K562 (cell line): ENCODE results near the gene LRFN4. TPM values are rescaled to one million over a fixed set of nuclear protein-coding genes. Genes with fewer than 3 reads are reported as not detected.

Source experiments
- CEBPG ChIP-seq, 3 experiments: fragments of 200-800 bp in 1 of 3; sonication (Bioruptor generic) in 1 of 3; sonication (generic) in 1 of 3; formaldehyde crosslinking in 1 of 3; IDR thresholded peaks in 2 of 3; conservative IDR thresholded peaks in 1 of 3; 2 replicates each; pipeline versions ENCODE4 v1.6.1 to v1.8.0; 2016 to 2022; ENCODE audit warnings: missing compliant biosample characterization in 2 of 3, missing genetic modification characterization in 2 of 3, mild to moderate bottlenecking in 1 of 3, missing genetic modification reagents in 1 of 3
- NR2C2 ChIP-seq, 2 experiments: fragments of 200-800 bp in 1 of 2; sonication (Bioruptor generic) in 1 of 2; sonication (generic) in 1 of 2; formaldehyde crosslinking in 1 of 2; IDR thresholded peaks; 2 replicates each; pipeline versions ENCODE4 v1.6.1 to v1.8.0; 2016 to 2022; ENCODE audit warnings: mild to moderate bottlenecking in 1 of 2, missing compliant biosample characterization in 1 of 2, missing genetic modification characterization in 1 of 2, missing genetic modification reagents in 1 of 2
- PCBP2 ChIP-seq: fragments of 200-400 bp; formaldehyde crosslinking; IDR thresholded peaks from 2 replicates; pipeline ENCODE4 v1.6.1; 2018; ENCODE audit warnings: low read length, low read depth, mild to moderate bottlenecking, moderate library complexity; ENCODE audit not compliant: poor library complexity, severe bottlenecking
- ZNF586 ChIP-seq: fragments of 450-650 bp; formaldehyde crosslinking; conservative IDR thresholded peaks from 2 replicates; pipeline ENCODE4 v1.4.0; 2020; ENCODE audit warnings: mild to moderate bottlenecking, moderate library complexity
- polyA plus RNA-seq, 8 experiments: library from polyadenylated mRNA; depleted of rRNA in 4 of 8; stranded (reverse) in 5 of 8; unstranded in 3 of 8; fragments of >200 nt; fragmentation: Nextera tagmentation in 2 of 8; fragmentation: Illumina TruSeq in 1 of 8; extraction: Ambion mirVana in 2 of 8; extraction: Trizol in 1 of 8; gene quantifications; 2 replicates each; pipeline versions ENCODE4 v1.2.1 to v1.2.3, GENCODE V29; 2011 to 2014; ENCODE audit warnings: inconsistent platforms in 1 of 8, missing spikeins in 1 of 8
- total RNA-seq, 7 experiments: library from RNA; depleted of rRNA in 6 of 7; stranded (reverse); fragments of >200 nt in 6 of 7; fragmentation: Illumina TruSeq in 2 of 7; extraction: Trizol in 2 of 7; gene quantifications; 2 replicates each; pipeline versions ENCODE4 v1.2.1 to v1.2.3, GENCODE V29; 2011 to 2021; ENCODE audit warnings: low replicate concordance in 1 of 7
- TF ChIP-seq, protein P1 (sequence below): fragments of 200-600 bp; sonication (generic); IDR thresholded peaks from one replicate; pipeline ENCODE4 v1.6.1; 2012; ENCODE audit warnings: mild to moderate bottlenecking, low read depth, low read length, inconsistent platforms
- TF ChIP-seq, protein P2 (sequence below): fragments of 450-650 bp; IDR thresholded peaks from 2 replicates; pipeline ENCODE4 v1.6.1; 2017; ENCODE audit warnings: antibody characterized with exemption, mild to moderate bottlenecking

Gene LRFN4
- total and polyA plus RNA-seq, 9 of the 15 experiments (the other 6 are each of a cell fraction or from before 2014, with no cell fraction given) = 0.10 to 60.1 (median 6.7) TPM

DNA sequence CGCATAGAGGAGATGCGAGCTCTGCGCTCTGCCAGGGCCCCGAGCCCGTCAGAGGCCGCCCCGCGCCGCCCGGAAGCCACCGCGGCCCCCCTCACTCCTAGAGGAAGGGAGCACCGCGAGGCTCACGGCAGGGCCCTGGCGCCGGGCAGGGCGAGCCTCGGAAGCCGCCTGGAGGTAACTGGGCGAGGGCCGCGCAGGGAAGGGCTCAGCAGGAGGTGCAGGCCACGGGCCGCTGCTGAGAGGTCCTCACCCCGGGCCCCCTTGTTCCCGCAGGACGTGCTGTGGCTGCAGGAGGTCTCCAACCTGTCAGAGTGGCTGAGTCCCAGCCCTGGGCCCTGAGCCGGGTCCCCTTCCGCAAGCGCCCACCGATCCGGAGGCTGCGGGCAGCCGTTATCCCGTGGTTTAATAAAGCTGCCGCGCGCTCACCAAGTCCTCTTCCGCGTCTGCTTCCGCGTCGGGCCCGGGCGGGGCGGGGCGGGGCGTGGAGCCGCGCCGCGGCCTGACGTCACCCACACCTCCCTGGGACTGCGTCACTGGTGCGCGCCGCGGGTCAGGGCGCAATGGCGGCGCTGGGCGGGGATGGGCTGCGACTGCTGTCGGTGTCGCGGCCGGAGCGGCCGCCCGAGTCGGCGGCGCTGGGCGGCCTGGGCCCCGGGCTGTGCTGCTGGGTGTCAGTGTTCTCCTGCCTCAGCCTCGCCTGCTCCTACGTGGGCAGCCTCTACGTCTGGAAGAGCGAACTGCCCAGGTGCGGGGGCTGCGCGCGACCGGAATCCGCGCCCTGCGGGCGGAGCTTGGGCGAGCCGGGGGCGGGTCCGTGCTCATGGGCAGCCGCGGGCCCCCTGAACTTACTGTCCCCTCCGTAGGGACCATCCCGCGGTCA lies 13.7 kb upstream of the LRFN4 start, which contains the start of gene RCE1 (continued):
- TF ChIP-seq, protein P1, sequence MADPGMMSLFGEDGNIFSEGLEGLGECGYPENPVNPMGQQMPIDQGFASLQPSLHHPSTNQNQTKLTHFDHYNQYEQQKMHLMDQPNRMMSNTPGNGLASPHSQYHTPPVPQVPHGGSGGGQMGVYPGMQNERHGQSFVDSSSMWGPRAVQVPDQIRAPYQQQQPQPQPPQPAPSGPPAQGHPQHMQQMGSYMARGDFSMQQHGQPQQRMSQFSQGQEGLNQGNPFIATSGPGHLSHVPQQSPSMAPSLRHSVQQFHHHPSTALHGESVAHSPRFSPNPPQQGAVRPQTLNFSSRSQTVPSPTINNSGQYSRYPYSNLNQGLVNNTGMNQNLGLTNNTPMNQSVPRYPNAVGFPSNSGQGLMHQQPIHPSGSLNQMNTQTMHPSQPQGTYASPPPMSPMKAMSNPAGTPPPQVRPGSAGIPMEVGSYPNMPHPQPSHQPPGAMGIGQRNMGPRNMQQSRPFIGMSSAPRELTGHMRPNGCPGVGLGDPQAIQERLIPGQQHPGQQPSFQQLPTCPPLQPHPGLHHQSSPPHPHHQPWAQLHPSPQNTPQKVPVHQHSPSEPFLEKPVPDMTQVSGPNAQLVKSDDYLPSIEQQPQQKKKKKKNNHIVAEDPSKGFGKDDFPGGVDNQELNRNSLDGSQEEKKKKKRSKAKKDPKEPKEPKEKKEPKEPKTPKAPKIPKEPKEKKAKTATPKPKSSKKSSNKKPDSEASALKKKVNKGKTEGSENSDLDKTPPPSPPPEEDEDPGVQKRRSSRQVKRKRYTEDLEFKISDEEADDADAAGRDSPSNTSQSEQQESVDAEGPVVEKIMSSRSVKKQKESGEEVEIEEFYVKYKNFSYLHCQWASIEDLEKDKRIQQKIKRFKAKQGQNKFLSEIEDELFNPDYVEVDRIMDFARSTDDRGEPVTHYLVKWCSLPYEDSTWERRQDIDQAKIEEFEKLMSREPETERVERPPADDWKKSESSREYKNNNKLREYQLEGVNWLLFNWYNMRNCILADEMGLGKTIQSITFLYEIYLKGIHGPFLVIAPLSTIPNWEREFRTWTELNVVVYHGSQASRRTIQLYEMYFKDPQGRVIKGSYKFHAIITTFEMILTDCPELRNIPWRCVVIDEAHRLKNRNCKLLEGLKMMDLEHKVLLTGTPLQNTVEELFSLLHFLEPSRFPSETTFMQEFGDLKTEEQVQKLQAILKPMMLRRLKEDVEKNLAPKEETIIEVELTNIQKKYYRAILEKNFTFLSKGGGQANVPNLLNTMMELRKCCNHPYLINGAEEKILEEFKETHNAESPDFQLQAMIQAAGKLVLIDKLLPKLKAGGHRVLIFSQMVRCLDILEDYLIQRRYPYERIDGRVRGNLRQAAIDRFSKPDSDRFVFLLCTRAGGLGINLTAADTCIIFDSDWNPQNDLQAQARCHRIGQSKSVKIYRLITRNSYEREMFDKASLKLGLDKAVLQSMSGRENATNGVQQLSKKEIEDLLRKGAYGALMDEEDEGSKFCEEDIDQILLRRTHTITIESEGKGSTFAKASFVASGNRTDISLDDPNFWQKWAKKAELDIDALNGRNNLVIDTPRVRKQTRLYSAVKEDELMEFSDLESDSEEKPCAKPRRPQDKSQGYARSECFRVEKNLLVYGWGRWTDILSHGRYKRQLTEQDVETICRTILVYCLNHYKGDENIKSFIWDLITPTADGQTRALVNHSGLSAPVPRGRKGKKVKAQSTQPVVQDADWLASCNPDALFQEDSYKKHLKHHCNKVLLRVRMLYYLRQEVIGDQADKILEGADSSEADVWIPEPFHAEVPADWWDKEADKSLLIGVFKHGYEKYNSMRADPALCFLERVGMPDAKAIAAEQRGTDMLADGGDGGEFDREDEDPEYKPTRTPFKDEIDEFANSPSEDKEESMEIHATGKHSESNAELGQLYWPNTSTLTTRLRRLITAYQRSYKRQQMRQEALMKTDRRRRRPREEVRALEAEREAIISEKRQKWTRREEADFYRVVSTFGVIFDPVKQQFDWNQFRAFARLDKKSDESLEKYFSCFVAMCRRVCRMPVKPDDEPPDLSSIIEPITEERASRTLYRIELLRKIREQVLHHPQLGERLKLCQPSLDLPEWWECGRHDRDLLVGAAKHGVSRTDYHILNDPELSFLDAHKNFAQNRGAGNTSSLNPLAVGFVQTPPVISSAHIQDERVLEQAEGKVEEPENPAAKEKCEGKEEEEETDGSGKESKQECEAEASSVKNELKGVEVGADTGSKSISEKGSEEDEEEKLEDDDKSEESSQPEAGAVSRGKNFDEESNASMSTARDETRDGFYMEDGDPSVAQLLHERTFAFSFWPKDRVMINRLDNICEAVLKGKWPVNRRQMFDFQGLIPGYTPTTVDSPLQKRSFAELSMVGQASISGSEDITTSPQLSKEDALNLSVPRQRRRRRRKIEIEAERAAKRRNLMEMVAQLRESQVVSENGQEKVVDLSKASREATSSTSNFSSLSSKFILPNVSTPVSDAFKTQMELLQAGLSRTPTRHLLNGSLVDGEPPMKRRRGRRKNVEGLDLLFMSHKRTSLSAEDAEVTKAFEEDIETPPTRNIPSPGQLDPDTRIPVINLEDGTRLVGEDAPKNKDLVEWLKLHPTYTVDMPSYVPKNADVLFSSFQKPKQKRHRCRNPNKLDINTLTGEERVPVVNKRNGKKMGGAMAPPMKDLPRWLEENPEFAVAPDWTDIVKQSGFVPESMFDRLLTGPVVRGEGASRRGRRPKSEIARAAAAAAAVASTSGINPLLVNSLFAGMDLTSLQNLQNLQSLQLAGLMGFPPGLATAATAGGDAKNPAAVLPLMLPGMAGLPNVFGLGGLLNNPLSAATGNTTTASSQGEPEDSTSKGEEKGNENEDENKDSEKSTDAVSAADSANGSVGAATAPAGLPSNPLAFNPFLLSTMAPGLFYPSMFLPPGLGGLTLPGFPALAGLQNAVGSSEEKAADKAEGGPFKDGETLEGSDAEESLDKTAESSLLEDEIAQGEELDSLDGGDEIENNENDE = no peak
- TF ChIP-seq CEBPG (CRISPR knock-in tag; IDR thresholded peaks at IDR 0.05) (0 out of 2 replicates have a peak, but pooled peaks have one; percentile 21), CEBPG (tag; conservative IDR thresholded peaks at IDR 0.05 in 1 of 2, IDR thresholded peaks at IDR 0.05 in 1 of 2) (no peak), ZNF586 (no peak), NR2C2 (CRISPR knock-in tag; IDR thresholded peaks at IDR 0.05) (peak; percentile 88), NR2C2 (tag; IDR thresholded peaks at IDR 0.05) (peak; percentile 96), PCBP2 (no peak)
- TF ChIP-seq, protein P2, sequence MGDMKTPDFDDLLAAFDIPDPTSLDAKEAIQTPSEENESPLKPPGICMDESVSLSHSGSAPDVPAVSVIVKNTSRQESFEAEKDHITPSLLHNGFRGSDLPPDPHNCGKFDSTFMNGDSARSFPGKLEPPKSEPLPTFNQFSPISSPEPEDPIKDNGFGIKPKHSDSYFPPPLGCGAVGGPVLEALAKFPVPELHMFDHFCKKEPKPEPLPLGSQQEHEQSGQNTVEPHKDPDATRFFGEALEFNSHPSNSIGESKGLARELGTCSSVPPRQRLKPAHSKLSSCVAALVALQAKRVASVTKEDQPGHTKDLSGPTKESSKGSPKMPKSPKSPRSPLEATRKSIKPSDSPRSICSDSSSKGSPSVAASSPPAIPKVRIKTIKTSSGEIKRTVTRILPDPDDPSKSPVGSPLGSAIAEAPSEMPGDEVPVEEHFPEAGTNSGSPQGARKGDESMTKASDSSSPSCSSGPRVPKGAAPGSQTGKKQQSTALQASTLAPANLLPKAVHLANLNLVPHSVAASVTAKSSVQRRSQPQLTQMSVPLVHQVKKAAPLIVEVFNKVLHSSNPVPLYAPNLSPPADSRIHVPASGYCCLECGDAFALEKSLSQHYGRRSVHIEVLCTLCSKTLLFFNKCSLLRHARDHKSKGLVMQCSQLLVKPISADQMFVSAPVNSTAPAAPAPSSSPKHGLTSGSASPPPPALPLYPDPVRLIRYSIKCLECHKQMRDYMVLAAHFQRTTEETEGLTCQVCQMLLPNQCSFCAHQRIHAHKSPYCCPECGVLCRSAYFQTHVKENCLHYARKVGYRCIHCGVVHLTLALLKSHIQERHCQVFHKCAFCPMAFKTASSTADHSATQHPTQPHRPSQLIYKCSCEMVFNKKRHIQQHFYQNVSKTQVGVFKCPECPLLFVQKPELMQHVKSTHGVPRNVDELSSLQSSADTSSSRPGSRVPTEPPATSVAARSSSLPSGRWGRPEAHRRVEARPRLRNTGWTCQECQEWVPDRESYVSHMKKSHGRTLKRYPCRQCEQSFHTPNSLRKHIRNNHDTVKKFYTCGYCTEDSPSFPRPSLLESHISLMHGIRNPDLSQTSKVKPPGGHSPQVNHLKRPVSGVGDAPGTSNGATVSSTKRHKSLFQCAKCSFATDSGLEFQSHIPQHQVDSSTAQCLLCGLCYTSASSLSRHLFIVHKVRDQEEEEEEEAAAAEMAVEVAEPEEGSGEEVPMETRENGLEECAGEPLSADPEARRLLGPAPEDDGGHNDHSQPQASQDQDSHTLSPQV = no peak
